ENCODE data around the gene LAMA2. TPM values are rescaled to one million over a fixed set of nuclear protein-coding genes. Genes with fewer than 3 reads are reported as not detected.

LAMA2 gene
- total RNA-seq, 1 donor from 2014 or later: 1.9 TPM

DNA sequence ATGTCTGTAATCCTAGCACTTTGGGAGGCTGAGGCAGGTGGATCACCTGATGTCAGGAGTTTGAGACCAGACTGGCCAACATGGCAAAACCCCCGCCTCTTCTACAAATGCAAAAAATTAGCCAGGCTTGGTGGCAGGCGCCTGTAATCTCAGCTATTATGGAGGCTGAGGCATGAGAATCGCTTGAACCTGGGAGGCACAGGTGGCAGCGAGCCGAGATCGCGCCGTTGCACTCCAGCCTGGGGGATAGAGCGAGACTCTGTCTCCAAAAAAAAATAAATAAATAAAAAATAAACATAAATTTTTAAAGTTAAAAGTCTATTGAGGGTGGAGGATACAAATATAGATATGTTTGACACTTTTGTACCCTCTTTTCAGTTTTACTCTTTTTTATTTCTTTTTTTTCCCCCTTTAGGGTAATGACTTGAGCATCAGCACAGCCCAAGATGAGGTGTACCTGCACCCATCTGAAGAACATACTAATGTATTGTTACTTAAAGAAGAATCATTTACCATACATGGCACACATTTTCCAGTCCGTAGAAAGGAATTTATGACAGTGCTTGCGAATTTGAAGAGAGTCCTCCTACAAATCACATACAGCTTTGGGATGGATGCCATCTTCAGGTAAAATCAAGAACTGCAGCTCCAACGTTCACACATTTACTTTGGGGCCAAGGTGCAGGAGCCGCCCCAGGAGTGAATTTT lies 368.9 kb downstream of the LAMA2 start:
- H3K27ac Mint-ChIP-seq (ENCODE audit: unreplicated experiment): no peak overlapping the region
- TF ChIP-seq, protein P1, sequence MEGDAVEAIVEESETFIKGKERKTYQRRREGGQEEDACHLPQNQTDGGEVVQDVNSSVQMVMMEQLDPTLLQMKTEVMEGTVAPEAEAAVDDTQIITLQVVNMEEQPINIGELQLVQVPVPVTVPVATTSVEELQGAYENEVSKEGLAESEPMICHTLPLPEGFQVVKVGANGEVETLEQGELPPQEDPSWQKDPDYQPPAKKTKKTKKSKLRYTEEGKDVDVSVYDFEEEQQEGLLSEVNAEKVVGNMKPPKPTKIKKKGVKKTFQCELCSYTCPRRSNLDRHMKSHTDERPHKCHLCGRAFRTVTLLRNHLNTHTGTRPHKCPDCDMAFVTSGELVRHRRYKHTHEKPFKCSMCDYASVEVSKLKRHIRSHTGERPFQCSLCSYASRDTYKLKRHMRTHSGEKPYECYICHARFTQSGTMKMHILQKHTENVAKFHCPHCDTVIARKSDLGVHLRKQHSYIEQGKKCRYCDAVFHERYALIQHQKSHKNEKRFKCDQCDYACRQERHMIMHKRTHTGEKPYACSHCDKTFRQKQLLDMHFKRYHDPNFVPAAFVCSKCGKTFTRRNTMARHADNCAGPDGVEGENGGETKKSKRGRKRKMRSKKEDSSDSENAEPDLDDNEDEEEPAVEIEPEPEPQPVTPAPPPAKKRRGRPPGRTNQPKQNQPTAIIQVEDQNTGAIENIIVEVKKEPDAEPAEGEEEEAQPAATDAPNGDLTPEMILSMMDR (IDR thresholded peaks at IDR 0.05): peak; percentile 90

DNA sequence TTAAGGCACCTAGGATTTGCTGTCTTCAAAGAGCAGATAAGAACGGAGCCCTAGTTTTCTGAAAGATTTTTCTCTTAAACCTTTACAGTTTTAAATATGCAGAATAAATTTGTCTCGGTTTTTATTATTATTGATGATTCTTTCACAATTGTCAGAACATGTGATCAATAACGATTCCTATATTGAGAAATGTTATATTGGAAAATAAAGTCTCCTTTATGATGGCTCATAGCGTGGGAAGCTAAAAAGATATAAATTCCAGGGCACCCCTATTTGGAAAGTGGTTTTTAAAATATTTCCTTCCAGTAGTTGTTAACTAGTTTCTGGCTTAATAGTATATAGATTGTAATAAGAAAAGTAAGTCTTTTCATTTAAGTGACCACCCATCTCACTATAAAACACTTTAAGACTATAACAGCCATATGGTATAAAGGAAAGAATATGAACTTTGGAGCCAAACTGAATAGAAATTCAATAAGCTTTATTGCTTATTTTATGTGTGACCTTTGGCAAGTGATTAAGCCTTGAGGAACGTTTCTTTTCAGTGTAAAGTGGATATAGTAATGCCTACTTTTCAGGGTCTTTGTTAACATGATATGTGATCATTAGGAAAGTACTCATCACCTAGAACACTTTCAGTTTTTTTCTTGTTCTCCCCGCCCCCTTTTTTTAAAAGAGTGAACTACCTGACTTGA lies 369.6 kb downstream of the LAMA2 start:
- no peak overlapping the region for H3K27ac Mint-ChIP-seq (ENCODE audit: unreplicated experiment)
- no peak overlapping the region for H3K4me3 Mint-ChIP-seq (ENCODE audit: unreplicated experiment)
- H3K36me3 Mint-ChIP-seq (ENCODE audit: low read depth): no peaks in the 10 kb centered on the region
- H3K9me3 Mint-ChIP-seq (ENCODE audit: low read depth): no peaks in the 10 kb centered on the region
- TF ChIP-seq, protein P1 (IDR thresholded peaks at IDR 0.05): peak; percentile 65
- peaks cover 4% of the 10 kb centered on the region for H3K4me1 Mint-ChIP-seq (ENCODE audit: low read depth)
- DNase-seq (ENCODE audit: low spot score): no peak
- peaks cover 21% of the 10 kb centered on the region for H3K27me3 Mint-ChIP-seq (ENCODE audit: low read depth)

More for the DNA sequence above, 368.9 kb downstream of the LAMA2 start:
- no peaks in the 10 kb centered on the region for H3K9me3 Mint-ChIP-seq (ENCODE audit: low read depth)
- peaks cover 4% of the 10 kb centered on the region for H3K4me1 Mint-ChIP-seq (ENCODE audit: low read depth)
- H3K4me3 Mint-ChIP-seq (ENCODE audit: unreplicated experiment): no peak overlapping the region
- no peak for DNase-seq (ENCODE audit: low spot score)
- peaks cover 22% of the 10 kb centered on the region for H3K27me3 Mint-ChIP-seq (ENCODE audit: low read depth)
- no peaks in the 10 kb centered on the region for H3K36me3 Mint-ChIP-seq (ENCODE audit: low read depth)

DNA sequence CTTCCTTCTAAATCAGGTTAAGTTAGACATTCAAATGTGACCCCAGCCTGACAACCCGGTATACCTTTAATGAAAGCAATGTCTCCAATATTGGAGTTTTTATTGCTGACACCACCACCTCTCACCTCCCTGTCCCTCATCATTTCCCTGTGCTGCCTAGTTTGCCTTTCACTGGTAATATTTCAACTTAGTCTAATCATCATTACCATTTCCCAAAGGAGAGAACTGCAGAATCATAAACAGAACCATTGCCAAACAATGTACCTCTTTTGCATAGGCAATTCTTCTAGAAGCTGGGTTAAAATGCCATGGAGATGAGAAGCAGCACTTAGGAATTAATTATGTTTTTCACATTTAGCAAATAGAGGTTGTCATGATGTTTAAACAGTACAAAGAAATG lies 370.3 kb downstream of the LAMA2 start:
- Mint-ChIP-seq H3K27ac (ENCODE audit: unreplicated experiment) (no peak overlapping the region), H3K4me1 (ENCODE audit: low read depth) (peaks cover 4% of the 10 kb centered on the region), H3K4me3 (ENCODE audit: unreplicated experiment) (no peak overlapping the region), H3K9me3 (ENCODE audit: low read depth) (no peaks in the 10 kb centered on the region), H3K36me3 (ENCODE audit: low read depth) (no peaks in the 10 kb centered on the region), H3K27me3 (ENCODE audit: low read depth) (peaks cover 21% of the 10 kb centered on the region)
- TF ChIP-seq, protein P1 (IDR thresholded peaks at IDR 0.05): no peak
- DNase-seq (ENCODE audit: low spot score): no peak

DNA sequence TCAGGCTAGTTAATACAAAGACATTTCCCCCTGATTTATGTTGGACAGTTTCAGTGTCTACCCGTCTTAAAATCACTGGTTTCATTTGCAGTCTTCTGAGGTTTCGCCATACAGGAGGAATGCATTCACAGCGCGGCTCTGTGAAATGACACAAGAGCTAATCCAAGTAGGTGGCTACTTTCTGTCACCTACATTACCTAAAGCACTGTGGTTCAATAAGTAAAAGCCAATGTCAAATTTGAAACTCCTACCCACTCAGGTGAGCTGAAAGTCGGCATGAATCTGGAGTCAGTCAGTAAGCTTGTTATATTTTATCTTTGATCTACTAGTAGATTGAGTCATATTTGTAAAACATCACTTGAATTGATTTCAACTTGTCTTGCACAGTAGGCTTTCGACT lies 370.8 kb downstream of the LAMA2 start:
- no peak for DNase-seq (ENCODE audit: low spot score)
- H3K36me3 Mint-ChIP-seq (ENCODE audit: low read depth): no peaks in the 10 kb centered on the region
- peaks cover 4% of the 10 kb centered on the region for H3K4me1 Mint-ChIP-seq (ENCODE audit: low read depth)
- no peak overlapping the region for H3K4me3 Mint-ChIP-seq (ENCODE audit: unreplicated experiment)
- no peak overlapping the region for H3K27ac Mint-ChIP-seq (ENCODE audit: unreplicated experiment)
- H3K27me3 Mint-ChIP-seq (ENCODE audit: low read depth): peaks cover 19% of the 10 kb centered on the region
- no peaks in the 10 kb centered on the region for H3K9me3 Mint-ChIP-seq (ENCODE audit: low read depth)
- TF ChIP-seq, protein P1 (IDR thresholded peaks at IDR 0.05): no peak

DNA sequence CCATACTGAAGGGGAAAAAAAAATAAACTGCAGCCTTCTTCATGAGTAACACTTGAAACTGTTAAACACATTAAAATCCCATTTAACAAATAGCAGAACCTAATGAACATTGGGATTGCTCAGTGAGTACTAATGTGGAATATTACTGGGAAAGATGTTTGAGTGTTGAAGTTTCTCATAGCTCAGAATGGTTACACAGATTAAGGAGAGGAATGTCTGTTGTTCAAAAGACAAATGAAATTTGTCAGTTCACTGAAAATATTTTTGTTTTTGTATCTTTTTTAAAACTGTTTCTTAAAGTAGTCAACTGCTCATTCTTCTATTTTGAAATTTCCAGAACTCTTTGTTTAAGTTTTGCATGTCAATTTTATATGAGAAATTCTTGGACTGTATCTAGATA lies 374.3 kb downstream of the LAMA2 start:
- no peak for DNase-seq (ENCODE audit: low spot score)
- Mint-ChIP-seq H3K27ac (ENCODE audit: unreplicated experiment) (no peak overlapping the region), H3K36me3 (ENCODE audit: low read depth) (no peaks in the 10 kb centered on the region), H3K27me3 (ENCODE audit: low read depth) (peaks cover 5% of the 10 kb centered on the region), H3K9me3 (ENCODE audit: low read depth) (no peaks in the 10 kb centered on the region), H3K4me3 (ENCODE audit: unreplicated experiment) (no peak overlapping the region), H3K4me1 (ENCODE audit: low read depth) (peaks cover under 1% of the 10 kb centered on the region)
- TF ChIP-seq, protein P1 (IDR thresholded peaks at IDR 0.05): no peak

All from chondrocyte (in vitro differentiated cells).